ENCODE data around the gene COL18A1.
"Not testable (repeated sequence)": the region's sequence is repeated elsewhere in the genome, so short reads cannot be mapped to it uniquely, and the experiment has no call there.

The COL18A1 gene

GRCh38 chr21:45442686-45443594 lies 38.0 kb downstream of the COL18A1 start:
- DNase-seq = not testable (repeated sequence)

DNA sequence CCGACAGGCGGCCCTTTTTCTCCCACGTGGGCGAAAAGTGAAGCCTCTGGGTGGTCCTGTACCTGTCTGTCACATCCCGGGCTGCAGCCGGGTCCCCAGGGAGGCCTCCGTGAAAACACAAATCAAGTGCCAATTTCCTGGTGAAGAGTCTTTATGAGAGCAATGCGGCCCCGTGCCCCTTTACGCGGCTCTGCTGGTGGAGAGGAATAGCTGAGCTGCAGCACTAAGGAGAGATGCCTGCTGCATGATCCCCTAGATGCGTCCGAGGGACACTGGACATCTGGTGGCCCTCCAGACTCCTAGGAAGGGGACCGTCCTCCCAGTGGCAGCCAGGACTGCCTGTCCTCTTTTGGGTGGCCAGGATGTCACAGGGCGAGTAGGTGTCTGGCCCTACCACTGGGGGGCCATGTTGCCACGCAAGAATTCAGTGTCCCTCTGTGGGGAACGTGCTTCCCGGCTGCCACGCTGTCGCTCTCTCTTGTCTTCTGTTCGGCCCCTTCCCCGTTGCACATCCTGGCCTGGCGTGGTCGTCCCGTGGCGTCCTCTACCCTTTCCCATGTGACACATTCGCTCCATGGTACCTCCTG lies 38.7 kb downstream of the COL18A1 start:
- DNase-seq = no peak

DNA sequence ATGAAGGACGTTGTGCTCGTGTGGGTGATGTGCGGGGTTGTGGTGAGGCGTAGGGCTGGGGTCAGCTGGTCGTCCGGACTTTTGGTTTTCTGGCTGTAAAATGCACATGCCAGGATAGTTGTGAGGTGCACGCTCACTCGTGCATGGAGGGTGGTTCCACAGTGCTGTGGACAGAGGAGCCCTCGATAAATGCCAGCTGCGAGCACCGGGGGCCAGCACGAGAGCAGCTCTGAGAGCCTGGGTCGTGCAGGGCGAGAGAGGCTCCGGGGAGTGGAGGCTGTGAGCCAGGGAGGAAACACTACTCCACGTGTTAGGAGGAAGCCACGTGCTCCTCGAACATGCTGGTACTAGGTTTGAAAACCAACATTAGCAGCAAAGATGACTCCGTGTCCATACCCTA lies 39.4 kb downstream of the COL18A1 start:
- DNase-seq = no peak

DNA sequence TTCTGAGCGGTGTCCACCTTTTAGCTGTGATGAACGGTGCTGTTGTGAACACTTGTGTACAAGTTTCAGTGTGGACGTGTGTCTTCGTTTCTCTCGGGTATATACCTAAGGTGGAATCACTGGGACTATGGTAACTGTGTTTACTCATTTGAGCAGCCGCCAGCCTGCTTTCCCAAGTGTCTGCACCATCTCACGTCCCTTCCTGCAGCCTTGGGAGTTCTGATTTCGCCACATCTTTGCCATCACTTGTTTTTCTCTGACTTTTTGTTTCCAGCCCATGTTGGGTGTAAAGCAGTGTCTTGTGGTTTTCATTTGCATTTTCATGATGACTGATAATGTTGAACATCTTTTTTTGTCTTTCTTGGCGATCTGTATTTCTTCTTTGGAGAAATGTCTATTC lies 40.4 kb downstream of the COL18A1 start:
- DNase-seq = no peak

DNA sequence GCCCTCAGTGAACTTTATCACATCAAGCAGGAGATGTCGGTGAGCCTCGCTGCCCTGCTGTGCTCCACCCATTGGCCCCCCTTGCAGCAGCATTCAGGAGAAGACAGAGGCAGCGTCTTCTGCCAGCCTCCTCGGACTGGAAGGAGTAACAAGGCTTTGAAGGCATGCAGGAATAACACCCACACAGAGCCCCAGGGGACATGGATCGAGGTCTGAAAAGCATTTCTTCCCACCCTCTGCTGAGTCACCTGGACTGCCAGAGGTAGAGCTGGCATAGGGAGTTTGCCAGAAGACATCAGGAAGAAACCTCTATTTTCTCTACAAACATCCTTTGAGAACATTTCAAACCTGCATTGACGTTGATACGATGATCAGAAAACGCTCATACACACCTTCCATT lies 42.9 kb downstream of the COL18A1 start:
- DNase-seq = no peak

DNA sequence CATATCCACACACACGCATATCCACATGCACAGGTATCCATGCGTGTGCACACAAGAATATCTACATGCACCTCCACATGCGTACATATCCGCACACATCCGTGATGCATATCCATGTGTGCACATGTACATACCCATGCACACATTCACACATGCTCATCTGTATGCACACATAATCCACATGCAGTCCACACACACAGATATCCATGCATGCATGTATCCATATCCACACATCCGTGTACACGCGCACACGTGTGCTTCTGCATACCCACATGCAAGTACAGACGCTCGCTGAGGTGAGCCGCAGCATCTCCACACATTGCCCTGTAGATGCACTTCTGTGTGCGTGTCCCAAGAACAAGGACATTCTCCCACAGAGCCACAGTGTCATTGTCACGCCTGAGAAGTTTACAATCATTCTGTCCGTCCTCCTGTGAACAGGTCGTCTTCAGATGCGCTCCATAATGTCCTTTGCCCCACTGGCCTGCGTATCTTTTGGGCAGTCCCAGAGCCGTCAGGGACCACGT lies 43.4 kb downstream of the COL18A1 start:
- DNase-seq = no peak

DNA sequence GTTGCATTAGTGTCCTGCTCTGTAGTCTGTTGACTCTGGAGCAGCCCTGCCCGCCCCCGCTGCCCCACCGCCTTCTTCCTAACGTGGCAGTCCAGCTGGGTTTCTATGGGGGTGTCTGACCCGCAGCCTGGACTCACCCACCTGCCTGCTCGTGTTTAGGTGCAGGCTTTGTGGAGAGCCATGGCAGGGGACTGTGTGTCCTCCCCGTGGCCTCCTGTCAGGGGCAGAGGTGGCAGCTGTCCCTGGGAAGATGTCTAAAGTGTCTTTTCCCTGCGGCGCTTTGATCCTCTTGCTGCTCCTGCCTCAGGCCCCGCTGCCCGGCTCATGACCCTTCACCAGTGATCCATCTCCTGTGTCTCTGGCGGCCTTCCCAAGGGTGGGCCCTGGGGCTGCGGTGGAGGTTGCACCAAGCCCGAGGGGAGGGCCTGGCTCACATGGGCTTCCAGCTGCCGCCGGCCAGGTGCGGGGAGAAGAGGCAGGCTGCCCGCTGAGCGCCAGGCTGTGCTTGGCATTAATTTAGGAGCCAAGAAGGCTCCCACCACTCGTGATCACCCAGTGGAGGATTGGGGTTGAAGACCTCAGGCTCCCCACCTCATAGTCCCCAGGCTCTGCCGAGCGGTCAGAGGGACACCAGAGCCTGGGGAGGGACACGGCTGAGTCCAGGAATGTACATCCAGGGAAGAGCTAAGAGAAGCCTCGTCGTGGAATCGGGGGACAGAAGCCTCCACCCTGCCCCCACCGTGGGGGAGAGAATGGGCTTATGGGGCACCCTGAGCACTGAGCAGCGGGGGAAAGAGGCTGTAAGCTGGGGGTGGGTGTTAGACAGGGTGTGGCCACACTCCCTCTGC lies 44.1 kb downstream of the COL18A1 start:
- DNase-seq = no peak

GRCh38 chr21:45449658-45450422 lies 44.9 kb downstream of the COL18A1 start:
- DNase-seq = no peak

DNA sequence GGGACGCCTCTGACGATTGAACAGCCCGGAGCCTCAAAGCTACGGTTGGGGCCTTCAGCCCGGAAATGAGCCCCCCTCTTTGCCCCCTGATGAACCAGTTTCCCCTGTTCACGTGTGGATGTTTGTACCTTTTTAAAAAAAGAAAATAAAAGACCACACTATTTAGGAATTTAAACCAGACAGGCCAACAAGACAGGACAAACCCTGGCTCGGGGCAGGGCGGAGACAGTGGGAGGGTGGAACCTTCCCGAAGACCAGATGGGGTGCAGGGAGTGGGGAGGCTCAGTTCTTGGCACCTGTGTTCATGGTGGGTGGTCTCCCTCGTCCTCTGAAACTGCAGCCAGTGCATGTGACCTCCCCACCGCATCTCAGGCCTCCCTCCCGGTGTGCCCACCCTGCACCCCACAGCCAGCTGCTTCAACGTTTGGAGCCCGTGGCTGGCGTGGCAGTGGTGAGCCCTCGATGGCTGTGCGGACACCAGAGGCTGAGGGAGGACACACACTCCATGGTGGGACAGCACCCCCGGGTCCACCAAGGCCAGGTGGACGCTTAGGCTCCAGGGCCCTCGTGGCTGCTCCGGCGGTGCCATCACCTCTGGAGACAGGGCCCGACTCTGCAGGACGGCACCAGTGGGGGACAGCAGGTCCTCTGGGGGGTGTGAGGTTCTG lies 45.6 kb downstream of the COL18A1 start:
- no peak for DNase-seq

DNA sequence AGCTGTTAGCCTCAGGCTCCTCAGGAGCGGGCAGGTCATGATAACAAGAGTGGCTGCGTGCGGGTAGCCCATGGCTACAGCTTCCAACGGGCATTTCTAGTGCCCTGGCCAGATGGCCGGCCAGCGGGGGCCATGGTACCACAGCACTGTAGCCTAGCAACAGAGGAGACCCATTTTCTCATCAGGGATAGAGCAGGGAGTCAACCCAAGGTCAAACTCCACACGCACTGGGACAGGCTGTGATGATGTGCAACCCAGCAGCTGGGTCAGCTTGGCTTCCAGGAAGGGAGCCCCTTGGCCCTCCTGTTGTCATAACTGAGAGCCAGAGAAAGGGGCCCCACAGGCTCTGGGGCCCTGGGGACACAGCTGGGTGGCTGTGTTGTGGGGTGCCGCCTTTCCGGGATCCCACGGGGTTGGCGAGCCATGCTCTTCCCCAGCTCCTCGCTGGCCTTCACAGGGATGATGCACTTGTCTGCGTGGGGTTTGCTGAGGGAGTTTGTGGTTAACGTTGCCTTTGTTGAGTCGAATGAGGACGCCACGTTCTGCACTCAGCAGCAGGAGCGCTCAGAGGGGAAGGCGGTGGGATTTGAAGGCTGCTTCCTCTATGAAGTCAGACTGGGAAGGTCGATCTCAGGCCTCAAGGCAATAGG lies 46.3 kb downstream of the COL18A1 start:
- no peak for DNase-seq

GRCh38 chr21:45451771-45452182 lies 46.8 kb downstream of the COL18A1 start:
- DNase-seq = no peak

DNA sequence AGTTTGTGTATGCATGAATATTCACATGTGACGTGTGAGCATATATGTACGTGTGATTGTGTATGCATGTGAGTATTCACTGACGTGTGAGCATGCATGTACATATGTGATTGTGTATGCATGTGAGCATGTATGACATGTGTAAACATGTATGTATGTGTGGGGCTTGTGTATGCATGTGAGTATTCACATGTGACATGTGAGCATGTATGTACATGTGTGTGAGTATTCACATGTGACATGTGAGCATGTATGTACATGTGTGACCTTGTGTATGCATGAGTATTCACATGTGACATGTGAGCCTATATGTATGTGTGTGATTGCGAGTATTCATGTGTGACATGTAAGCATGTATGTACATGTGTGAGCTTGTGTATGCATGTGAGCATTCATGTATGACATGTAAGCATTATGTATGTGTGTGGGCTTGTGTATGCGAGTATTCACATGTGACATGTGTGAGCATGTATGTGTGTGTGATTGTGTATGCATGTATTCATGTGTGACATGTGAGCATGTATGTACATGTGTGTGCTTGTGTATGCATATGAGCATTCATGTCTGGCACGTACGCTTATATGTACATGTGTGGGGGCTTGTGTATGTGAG lies 47.8 kb downstream of the COL18A1 start:
- no peak for DNase-seq

GRCh38 chr21:45453308-45453950 lies 48.5 kb downstream of the COL18A1 start:
- no peak for DNase-seq

DNA sequence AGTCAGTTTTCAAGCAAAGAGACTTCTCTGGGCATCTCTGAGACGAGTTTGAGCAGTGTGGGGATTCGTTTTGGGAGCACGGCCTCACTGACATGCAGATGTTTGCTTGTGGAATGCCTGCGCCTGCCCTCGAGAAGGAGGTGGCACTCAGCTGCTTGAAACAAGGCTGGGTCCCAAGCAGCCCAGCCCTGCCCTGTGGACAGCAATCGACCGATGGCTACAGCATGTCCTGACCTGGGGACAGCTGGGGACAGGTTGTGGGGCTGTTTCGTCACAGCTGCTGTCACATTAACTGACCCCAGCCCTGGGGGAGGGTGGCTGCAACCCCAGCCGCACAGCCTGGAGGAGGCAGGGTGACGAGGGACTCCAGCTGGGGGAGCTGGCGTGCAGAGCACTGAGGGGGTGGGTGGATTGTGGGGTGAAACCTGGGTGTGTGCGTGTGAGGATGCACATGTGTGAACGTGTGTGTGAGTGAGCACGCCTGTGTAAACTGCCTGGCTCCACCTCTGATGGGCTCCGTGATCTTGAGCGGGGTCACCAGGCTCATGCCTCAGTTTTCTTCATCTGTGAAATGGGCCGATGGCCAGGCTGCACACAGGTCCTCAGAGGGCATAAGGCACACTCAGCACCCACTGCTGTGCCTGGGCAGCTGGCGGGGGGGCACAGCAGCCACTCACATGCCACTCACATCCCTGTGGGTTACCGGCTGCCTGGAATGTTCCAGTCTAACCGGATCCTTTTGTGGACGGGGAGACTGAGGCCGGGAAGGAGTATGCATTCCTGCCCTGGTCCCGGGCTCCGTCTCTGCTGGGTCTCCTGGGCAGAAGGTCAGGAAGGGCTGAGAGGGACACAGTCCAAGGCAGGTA lies 49.3 kb downstream of the COL18A1 start:
- no peak for DNase-seq

DNA sequence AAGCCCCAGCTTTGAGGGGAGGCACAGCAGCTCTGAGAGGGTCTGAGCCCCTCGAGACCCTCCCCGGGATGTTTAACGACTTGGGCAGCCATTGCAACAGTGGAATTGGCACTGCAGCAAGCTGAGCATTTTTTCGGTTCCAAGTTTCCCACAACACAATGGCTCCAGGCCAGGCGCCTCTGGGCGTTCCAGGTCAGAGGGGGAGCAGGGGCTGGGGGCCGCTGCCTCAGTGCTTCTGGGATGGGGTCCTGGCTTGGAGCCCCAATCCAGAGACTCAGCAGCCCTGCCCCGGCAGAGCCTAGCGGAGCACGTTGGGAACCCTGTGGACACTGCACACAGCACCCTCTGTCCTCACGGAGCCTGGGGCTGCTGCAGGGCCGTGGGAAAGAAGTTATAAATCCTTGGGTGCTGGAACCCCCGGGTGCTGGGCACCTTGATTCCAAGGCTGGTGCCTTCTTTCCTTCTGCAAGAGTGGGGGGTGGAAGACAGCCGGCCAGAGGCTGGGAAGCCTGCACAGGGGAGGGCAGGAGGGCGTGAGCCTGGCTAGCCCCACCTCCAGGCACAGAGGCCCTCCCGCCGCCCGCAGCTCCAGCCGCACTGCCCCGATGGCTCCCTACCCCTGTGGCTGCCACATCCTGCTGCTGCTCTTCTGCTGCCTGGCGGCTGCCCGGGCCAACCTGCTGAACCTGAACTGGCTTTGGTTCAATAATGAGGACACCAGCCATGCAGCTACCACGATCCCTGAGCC lies 50.1 kb downstream of the COL18A1 start:
- no peak for DNase-seq

- no peak for DNase-seq
Observed at GRCh38 chr21:45455674-45456583, 51.0 kb downstream of the COL18A1 start.

DNA sequence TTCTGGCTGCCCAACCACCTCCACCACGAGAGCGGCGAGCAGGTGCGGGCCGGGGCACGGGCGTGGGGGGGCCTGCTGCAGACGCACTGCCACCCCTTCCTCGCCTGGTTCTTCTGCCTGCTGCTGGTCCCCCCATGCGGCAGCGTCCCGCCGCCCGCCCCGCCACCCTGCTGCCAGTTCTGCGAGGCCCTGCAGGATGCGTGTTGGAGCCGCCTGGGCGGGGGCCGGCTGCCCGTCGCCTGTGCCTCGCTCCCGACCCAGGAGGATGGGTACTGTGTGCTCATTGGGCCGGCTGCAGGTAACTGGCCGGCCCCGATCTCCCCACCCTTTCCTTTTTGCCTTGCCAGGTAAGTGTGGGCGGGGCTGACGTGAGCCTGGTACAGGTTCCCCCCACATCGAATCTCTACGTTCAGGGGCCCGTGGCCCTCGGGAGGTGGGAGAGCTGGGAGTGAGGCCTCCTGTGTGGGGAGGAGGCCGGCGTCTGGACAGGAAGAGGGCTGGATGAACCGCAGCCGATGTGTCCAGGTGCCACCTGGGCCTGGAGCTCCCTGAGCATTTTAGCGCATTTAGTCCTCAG lies 51.7 kb downstream of the COL18A1 start:
- no peak for DNase-seq

Data from inflammatory macrophage treated with lipopolysaccharide for 1 hour (primary cell).